HG03558 (cell line): Measurements from ENCODE around the gene ZNF618.

Experiments used
- ATAC-seq: cut with Tn5 transposase; IDR thresholded peaks from one replicate; pipeline ENCODE4 v1.9.1; 2021; ENCODE audit warnings: moderate number of reproducible peaks; ENCODE audit not compliant: unreplicated experiment; ENCODE audit errors: extremely low read depth

ZNF618 gene

DNA sequence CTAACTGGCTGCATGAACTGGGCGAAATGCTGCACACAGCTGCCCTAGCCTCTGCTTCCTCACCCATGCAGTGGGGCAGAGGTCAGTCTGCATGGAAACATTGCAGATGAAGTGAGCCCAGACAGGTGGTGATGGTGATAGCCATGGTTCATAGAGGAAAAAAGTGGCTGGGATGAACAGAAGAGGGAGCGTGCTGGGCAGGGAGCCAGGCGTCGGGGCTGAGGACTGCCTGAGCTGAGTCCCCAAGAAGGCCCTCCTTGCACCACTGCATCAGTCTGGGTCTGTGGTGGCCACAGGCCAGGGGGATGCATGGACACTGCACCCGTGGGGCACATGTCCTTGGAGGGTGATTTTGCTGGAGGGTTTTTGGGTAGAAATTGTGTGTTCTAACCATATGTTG lies 121.5 kb downstream of the ZNF618 start:
- no peak for ATAC-seq

DNA sequence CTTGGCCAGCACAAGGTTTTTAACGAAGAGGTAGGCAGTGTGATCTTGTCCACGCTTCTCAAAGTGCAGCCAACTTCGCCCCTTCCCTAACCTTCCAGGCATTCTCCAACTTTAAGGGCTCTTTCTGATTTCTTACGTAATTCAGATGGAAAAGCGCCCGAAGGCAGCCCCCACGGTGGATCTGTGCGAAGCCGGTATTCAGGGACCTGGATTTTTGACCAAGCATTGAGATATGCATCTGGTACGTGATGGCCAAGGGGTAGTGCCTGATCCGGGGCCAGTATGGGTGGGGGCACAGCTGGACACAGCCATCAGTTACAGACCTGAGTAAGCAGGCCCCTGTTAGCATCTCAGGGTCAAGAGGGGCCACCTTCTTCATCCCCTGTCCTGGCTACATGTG lies 122.0 kb downstream of the ZNF618 start:
- ATAC-seq = no peak

DNA sequence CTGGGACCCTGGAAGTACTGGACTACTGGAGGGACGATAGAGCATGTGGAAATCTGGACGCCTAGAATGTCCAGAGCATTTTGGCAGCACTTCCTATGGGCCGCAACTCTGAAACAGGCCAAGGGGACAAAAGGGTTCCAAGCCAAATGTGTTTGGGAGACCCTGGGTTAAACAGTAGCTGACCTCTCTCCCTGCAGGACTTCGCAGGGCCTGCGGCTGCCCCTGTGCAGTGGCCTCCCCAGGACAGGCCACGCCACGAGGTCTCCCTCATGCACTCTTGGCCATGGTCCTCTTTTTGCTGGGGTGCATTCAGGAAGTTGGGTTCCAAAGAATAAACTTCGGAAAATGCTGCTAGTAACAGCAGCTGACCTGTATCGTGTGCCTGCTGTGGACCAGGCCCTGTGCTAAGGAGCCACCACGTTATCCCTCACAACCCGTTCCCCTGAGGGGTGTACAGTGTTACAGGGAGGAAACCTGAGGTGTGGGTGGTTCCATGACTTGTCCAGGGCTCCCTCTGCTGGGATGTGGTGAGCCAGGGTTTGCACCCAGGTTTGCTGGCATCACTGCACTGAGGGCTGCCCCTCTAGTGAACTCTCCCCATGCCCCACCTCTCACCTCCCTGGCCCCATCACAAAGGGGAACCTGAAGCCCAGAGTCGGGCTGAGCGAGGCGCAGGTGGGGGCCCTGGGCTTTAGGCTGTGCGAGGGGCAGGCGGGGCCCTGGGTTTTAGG lies 122.6 kb downstream of the ZNF618 start:
- no peak for ATAC-seq

DNA sequence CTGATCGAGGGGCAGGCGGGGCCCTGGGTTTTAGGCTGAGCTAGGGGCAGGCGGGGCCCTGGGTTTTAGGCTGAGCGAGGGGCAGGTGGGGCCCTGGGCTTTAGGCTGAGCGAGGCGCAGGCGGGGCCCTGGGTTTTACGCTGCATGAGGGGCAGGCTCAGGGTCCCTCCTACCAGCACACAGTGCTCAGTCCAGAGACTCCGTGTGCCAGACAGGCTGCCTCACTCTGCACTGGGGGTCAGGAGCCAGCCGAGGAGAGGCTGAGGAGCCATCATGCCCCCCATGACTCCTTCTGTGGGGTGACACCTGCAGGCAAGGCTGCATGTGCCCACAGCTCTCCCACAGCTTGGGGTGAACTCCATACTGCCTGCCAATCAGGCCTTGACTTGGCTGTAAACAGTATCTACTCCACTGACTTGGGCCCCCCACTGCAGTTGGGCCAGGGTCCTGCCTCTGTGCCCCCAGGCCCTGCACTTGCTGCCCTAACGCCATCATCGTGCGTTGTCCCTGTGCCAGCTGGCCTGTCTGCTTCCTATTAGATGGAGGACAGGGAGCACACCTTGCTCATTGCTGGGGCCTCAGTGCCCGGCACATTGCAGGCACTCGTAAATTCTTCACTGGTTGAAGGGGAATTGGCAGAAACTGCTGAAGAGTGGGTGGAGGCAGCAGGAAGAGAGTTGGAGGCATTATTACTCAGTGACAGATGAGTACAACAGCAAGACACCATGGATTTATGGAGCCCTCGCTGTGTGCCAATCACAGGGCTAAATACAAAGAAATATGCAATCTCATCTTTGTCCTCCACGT lies 123.3 kb downstream of the ZNF618 start:
- no peak for ATAC-seq

DNA sequence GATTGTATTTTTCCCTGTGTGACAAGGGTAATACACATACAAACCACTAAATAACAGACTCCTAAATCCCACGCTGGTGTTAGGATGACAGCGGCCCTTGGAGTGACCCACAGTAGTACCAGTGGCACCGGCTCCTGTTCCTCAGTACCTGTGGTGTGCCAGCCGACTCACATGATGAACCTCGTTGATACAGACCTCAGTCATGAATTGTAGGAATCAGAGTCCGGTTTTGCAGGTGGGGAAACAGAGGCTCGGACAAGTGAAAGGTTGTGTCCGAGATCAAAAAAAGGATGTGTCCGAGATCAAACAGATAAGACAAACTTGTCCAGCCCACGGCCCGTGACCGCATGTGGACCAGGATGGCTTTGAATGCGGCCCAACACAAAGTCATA lies 124.0 kb downstream of the ZNF618 start:
- ATAC-seq = no peak

DNA sequence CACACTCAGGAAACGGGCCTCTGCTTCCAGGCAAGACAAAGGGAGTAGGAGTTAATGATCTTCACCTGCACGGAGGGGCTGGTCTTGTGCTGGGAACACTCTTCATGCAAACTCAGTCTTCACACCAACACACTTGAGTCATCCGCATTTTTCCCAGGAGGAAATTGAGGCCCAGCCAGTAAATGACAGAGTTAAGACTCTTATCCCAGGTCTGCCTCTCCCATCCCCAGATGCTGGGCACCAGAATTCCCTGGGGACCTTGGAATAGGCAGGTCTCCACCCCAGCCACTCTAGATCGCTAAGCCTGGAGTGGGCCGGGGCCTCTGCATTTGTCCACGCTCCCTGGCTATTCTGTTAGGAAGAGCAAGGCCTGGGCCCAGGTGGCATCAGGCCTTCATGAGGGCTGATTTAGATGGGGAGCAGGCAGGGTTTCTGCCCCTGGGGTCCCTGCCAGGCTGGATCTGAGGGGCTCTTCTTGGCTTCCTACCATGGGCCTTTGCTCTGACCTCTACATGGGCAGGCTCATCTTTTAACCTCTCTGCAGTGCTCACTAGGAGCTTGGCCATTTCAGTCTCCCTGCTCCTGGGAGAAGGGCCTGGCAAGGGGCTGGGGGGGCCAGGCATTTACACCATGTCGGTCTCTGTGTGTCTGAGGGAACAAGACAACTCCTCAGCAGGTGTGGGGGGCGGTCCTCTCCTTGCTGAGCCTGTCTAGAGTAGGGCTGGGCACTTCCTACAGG lies 124.7 kb downstream of the ZNF618 start:
- no peak for ATAC-seq

DNA sequence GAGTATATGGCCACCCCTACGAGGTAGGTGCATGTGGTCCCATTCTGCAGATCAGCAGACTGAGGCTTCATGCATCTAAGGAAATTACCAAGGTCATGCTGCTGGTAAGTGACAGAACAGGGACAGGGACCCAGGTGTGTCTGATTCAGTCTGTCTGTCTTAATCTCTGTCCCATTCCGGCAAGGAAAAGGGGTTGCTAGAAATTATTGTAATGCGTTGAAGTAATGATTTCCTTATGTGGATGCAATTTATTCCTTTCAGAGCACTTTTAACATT lies 125.2 kb downstream of the ZNF618 start:
- ATAC-seq = no peak

DNA sequence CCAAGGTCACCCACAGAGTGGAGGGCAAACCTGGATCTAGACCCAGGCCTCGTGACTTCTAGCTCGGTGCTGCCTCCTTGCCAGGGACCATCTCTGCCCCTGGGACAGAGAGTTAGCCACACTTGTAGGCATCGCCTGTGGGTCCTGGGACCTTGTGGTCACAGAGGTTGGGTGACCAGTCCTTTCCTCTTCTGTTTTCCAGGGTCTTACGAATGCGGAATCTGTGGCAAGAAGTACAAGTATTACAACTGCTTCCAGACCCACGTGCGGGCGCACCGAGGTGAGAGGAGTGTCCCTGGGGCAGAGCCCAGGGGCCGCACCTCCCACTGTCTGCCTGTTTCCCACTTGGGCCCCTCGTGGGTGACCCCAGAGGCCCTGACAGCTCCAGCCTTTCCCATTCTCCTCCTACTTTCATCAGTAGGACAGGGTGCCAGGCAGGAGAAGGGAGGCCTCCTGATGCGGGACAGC lies 125.7 kb downstream of the ZNF618 start:
- no peak for ATAC-seq

DNA sequence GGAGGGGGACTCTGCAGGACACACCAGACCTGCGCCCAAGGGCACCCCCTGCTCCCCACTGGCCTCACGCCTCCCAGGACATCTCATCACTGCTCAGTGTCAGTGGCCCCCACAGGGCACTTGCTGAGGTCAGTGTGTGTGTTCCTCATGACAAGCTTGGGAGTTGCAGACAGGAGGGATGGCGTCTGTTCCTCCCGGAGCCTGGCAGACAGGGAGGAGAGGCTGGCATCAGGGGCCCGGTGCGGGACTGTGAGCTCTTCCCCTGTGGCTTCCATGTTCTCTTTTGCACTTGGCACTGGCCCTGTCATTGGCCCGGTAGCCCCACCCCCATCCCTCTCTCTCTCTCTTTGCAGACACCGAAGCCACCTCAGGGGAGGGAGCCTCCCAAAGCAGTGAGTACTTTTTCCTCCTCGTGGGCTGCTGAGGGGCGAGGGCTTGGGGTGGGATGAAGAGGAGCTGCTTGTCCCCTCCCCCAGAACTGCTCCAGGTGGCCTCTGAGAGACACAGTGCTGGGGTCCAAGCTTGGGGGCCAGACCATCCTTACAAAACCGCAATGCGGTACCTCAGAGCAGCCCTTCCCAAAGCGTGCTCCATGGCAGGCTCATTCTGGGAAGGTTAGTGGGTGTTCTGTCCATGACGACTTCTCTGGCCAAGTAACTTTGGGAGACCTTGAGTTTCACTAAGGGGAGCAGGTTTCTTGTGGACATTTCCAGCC lies 126.3 kb downstream of the ZNF618 start:
- no peak for ATAC-seq

DNA sequence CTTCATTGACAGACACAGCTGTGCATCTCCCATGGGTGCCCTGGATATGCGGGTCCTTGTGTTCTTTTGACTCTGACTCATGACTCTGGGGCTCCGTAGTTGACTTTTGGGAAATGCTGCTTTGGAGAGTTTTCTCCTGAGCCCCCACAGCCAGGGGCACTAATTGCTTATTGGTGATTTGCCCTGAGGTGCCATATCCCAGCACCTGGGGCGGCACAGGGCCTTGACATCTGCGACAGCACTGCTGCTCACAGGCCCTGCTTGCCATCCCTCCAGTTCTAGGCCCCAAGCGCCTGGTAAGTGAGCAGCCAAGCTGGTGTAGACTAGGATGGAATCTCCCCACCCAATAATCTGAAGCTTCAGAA lies 126.9 kb downstream of the ZNF618 start:
- ATAC-seq = no peak

DNA sequence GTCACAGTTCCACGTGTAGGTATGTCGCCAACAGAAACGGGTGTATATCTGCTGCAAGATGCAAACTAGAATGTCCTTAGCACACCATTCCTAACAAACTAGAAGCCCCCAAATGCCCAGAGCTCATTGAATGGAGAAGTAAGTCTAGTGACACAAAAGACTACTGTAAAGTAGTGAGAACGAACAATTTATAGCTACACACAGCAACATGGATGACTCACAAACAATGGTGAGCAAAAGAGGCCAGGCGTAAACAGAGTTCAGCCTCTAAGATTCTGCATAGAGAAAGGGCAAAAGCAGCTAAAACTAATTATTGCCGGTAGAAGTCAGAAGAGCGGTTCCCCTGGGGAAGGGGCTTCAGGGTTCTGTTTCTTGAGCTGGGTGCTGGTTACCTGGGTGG lies 127.2 kb downstream of the ZNF618 start:
- no peak for ATAC-seq

DNA sequence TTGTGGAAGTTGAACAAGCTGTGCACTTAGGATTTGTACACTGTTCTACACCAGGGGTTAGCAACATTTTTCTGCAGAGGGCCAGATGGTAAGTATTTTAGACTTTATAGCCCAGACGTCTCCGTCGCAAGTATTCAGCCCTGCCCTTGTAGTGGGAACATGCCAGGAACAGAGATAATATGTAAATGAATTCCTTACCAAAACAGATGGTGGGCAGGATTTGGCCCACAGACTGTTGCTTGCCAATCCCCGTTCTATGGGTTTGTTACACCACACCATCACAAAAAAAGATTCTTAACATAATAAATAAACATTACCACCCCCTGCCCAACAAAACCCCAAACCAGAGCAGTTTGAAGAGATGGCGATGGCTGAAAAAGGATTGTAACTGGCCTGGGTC lies 127.6 kb downstream of the ZNF618 start:
- no peak for ATAC-seq

DNA sequence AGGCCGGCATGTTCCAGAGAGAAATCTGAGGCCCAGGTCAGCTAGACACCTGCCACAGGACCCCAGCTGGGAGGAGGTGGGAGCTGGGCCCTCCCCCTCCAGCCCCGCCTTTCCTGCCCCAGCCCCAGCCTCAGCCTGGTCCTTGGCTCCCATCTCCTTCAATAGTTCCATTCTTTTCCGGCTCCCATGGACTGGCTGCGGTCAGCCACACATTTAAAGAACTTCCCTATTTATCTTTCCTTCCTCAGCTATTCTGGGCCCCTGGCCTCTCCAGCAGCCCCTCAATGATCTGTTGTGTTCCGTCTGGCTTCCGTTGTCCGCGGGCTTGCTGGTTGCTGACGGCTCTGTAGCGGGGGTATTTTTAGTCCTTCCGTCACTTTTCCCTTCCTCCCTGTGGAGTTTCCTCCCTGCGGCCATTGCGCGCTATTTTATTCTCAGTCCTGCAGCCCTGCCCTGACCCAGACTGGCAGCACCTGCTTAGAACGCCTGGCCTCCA lies 128.2 kb downstream of the ZNF618 start:
- no peak for ATAC-seq

DNA sequence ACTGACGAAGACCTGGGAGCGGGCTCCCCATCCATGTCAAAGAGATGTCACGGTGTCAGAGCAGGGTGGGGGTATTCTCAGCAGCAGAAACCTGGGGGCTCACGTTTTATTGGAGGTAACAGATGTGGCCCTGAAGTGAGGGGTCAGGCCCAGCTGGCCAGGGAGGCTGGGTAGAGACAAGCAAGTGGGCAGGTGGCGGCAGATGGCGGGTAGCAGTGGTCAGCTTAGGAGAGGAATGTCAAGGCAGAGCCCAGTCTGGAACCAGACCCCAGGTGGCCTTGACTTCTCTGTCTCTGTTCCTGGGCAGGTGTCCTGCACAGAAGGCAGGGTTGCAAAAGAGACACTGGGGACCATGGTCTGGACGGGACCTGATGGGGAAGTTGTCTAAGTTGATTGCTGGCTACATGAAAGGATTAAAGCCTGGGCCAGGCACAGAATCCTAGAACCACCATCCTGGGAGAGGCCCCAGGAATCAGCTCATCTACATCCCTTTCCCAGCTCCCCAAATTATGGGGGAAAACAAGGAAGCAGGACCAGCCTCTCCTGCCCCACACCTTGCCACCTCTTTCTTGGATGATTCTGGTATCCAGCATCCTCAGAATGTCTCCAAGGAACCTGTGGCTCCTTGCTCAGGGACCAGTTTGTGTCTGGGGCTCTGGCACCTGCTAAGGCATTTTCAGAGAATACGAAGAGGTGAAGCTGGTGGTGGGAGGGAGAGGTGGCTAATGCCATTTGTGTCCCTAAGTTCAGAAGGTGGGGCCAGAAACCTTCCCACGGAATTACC lies 129.5 kb downstream of the ZNF618 start:
- ATAC-seq = no peak

DNA sequence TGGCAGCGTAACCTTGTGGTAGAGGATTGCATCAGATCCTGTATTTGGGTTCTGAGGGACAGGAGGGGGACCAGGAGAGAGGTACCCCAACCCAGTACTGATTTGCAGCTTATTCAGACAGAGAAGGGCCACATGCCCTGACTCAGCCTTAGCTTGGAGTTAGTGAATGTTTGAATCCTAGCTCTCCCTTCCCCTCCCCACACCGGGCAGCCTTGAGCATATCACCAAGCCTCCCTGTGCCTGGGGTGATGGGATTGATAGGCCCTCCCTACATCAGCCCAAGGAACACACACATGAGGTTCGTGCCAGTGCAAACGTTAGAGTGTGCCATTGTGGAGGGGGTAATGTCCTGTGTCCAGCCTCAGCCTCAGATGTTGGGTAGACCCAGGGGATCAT lies 130.0 kb downstream of the ZNF618 start:
- no peak for ATAC-seq

DNA sequence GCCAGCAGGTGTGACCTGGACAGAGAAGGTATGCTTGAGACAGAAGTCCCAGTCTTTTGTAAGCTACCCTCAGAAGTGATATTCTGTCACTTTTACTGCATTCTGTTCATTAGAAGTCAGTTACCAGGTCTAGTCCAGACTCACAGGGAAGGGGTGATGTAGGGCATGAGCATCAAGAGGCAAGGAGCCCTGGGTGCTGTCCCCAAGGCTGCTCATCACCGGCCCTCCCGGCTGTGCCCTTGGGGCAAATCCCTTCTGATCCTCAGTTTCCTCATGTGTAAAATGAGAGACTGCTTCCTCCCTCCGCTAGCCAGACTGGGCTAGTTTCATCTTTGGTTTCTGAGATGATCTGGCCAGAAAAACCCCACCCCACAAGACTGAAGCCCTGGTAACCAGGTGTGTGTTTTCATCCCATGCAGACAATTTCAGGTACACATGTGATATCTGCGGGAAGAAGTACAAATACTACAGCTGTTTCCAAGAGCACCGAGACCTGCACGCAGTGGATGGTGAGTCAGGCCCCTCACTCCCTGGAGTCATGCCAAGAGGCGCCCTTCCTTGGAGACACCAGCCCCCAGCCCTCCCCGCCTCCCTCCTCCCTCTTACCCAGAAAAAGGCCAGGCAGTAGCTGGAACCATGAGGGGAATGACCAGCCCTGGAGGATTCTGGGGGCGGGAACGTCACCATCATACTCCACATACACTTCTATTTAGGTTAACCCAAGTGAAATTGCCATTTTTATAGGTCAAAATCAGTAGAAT lies 131.0 kb downstream of the ZNF618 start:
- ATAC-seq = no peak

DNA sequence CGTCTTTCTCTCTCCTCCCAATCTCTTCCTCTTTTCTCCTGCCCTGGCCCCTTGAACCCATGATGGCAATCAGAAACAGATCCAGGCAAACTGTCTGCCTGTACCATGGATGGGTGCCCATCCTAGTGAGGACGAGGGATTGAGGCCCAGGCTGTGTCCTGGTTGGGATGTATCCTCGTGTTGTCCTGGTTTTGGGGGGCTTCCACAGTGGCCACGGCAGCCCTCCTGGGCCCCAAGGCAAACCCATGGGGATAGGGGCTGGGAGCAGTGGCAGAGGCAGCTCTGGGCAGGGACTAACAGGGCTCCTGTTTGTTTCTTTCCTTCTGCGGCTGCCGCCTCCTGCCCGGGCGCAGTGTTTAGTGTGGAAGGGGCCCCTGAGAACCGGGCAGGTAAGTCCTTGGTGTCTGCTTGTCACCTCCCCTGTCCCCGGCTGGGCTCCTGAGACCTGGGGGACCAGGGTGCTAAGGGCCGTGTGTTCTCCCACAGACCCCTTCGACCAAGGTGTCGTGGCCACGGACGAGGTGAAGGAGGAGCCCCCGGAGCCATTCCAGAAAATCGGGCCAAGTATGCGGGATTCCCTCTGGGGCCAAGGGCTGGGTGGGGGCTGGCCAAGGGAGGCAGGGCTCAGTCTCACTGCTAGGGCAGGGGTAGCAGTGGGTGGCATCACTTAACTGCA lies 132.0 kb downstream of the ZNF618 start:
- no peak for ATAC-seq

DNA sequence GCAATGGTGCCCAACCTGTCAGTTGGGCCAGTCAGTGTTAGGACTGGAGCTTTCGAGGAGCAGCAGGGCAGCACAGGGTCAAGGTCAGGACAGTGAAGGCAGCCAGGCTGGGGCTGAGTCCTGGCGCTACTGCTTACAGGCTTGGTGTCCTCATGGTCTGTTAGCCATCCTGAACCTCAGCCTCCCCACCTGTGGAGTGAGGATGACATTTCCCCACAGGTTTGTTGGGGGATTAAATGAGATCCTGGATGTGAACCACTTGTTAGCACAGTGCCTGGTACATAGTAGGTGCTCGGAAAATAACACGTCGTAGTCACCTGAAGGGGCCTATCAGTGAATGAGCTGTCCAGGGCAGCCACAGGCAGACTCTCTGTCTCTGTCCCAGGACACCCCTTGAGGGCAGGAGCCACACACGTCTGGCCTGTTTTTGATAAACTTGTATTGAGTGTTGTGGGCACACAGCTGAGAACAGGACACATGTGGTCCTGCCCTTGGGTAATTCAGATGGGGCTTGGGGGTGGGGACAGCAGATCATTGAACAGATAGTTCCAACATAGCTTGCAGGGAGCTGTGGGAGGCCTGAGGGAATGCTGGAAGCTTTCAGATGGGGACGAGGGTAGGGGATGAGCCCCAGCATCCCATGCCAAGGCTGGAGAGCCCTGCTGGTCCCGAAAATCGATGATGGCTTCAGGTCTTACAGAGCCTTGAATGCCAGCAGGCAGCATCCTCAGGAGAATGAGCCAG lies 132.7 kb downstream of the ZNF618 start:
- ATAC-seq = no peak
